ENCODE measurements around the gene HIVEP2. TPM values are rescaled to one million over a fixed set of nuclear protein-coding genes. Genes with fewer than 3 reads are reported as not detected.
A peak's percentile ranks its signal among the peaks of the same experiment; 100 is the strongest.

Gene HIVEP2
- total RNA-seq, 2 donors from 2014 or later, result 1.7 to 2.4 TPM

- no peaks in the 10 kb centered on the region for H3K9me3 ChIP-seq (ENCODE audit: control insufficient read depth, low read length)
- H3K36me3 ChIP-seq (ENCODE audit: control insufficient read depth, insufficient read depth, low read length), result no peaks in the 10 kb centered on the region
- H3K4me3 ChIP-seq (ENCODE audit: low read length), result no peak overlapping the region
- DNase-seq, result no peak
- no peaks in the 10 kb centered on the region for H3K27me3 ChIP-seq (ENCODE audit: control insufficient read depth, insufficient read depth, low read length, poor library complexity, severe bottlenecking)
- no peak overlapping the region for H3K4me3 Mint-ChIP-seq
- peaks cover 12% of the 10 kb centered on the region for H3K4me1 Mint-ChIP-seq
- peaks cover 4% of the 10 kb centered on the region for H3K4me1 ChIP-seq (ENCODE audit: control insufficient read depth, insufficient read depth, low read length)
- no peaks in the 10 kb centered on the region for H3K27me3 Mint-ChIP-seq (ENCODE audit: insufficient read depth)
- H3K27ac Mint-ChIP-seq, result peak overlapping the region; percentile 45
- H3K9me3 Mint-ChIP-seq, result no peaks in the 10 kb centered on the region
- 90 to 91% methylated on average over 5 to 6 of the region's 6 CpGs for WGBS, 2 experiments (ENCODE audit: insufficient coverage in 1 of 2, insufficient read length in 1 of 2)
- no peak overlapping the region for H3K27ac ChIP-seq (ENCODE audit: low read depth, low read length)
- no peak overlapping the region for H3K9ac ChIP-seq (ENCODE audit: extremely low read depth, low read length, poor library complexity, severe bottlenecking)
- no peaks in the 10 kb centered on the region for H3K36me3 Mint-ChIP-seq (ENCODE audit: low read depth)
- TF ChIP-seq CTCF (conservative IDR thresholded peaks at IDR 0.05), result no peak
Measured at GRCh38 chr6:142811923-142812322, 133.1 kb downstream of the HIVEP2 start.

DNA sequence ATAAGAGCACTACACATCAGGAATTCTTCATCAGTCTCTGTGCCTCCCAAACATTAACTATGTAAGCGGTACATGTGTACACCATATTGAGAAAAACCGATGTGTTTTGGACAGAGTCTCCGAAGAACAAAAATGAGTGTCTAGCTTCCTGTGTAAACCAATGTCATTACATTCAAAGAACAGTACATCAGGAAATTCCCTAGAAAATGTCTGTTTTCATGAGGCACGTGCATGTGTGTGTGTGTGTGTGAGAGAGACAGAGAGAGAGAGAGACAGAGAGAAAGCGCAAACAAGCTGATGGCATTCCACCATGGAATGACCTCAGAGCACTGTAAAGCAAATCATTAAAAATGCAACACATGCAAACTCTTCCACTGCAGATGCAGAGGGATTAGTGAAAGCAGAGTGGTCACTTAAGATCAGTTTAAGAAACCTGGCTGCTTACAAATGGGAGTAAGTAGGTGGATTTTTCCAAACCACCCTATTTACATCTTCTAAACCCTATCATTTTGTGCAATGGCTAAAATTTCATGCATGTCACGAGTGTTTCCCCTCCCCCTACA lies 133.9 kb downstream of the HIVEP2 start:
- no peak for TF ChIP-seq CTCF (conservative IDR thresholded peaks at IDR 0.05)
- no peaks in the 10 kb centered on the region for H3K9me3 ChIP-seq (ENCODE audit: control insufficient read depth, low read length)
- H3K4me1 ChIP-seq (ENCODE audit: control insufficient read depth, insufficient read depth, low read length), result peaks cover 4% of the 10 kb centered on the region
- Mint-ChIP-seq H3K4me1 (peaks cover 12% of the 10 kb centered on the region), H3K9me3 (no peaks in the 10 kb centered on the region), H3K27me3 (ENCODE audit: insufficient read depth) (no peaks in the 10 kb centered on the region), H3K27ac (no peak overlapping the region), H3K36me3 (ENCODE audit: low read depth) (no peaks in the 10 kb centered on the region), H3K4me3 (no peak overlapping the region)
- H3K27me3 ChIP-seq (ENCODE audit: control insufficient read depth, insufficient read depth, low read length, poor library complexity, severe bottlenecking), result no peaks in the 10 kb centered on the region
- no peak for DNase-seq
- WGBS, 2 experiments (ENCODE audit: insufficient coverage in 1 of 2, insufficient read length in 1 of 2), result 91 to 100% methylated on average over 4 to 6 of the region's 6 CpGs
- no peak overlapping the region for H3K27ac ChIP-seq (ENCODE audit: low read depth, low read length)
- no peaks in the 10 kb centered on the region for H3K36me3 ChIP-seq (ENCODE audit: control insufficient read depth, insufficient read depth, low read length)
- no peak overlapping the region for H3K9ac ChIP-seq (ENCODE audit: extremely low read depth, low read length, poor library complexity, severe bottlenecking)
- H3K4me3 ChIP-seq (ENCODE audit: low read length), result no peak overlapping the region

GRCh38 chr6:142809947-142810346 lies 135.0 kb downstream of the HIVEP2 start:
- Mint-ChIP-seq H3K4me1 (peaks cover 12% of the 10 kb centered on the region), H3K4me3 (no peak overlapping the region), H3K27me3 (ENCODE audit: insufficient read depth) (no peaks in the 10 kb centered on the region), H3K36me3 (ENCODE audit: low read depth) (no peaks in the 10 kb centered on the region), H3K27ac (no peak overlapping the region), H3K9me3 (no peaks in the 10 kb centered on the region)
- WGBS, 2 experiments (ENCODE audit: insufficient coverage in 1 of 2, insufficient read length in 1 of 2), result 94% methylated on average over 1 of the region's 2 CpGs; no CpG with 5 or more reads in 1 of the 2 experiments
- TF ChIP-seq CTCF (conservative IDR thresholded peaks at IDR 0.05), result no peak
- Histone ChIP-seq H3K27ac (ENCODE audit: low read depth, low read length) (no peak overlapping the region), H3K4me3 (ENCODE audit: low read length) (no peak overlapping the region), H3K9me3 (ENCODE audit: control insufficient read depth, low read length) (no peaks in the 10 kb centered on the region), H3K27me3 (ENCODE audit: control insufficient read depth, insufficient read depth, low read length, poor library complexity, severe bottlenecking) (no peaks in the 10 kb centered on the region), H3K4me1 (ENCODE audit: control insufficient read depth, insufficient read depth, low read length) (peaks cover 4% of the 10 kb centered on the region), H3K9ac (ENCODE audit: extremely low read depth, low read length, poor library complexity, severe bottlenecking) (no peak overlapping the region), H3K36me3 (ENCODE audit: control insufficient read depth, insufficient read depth, low read length) (no peaks in the 10 kb centered on the region)
- no peak for DNase-seq

Measured in endodermal cell (in vitro differentiated cells).